ENCODE data around the gene MEP1A. TPM values are rescaled to one million over a fixed set of nuclear protein-coding genes. Genes with fewer than 3 reads are reported as not detected.
A peak's percentile ranks its signal among the peaks of the same experiment; 100 is the strongest.

Gene MEP1A
- total and polyA plus RNA-seq, 2 of the 13 experiments (the other 11 are each of a cell fraction or from before 2014, with no cell fraction given) = 0.24 to 0.83 TPM

GRCh38 chr6:46848684-46849360 is 55.6 kb downstream of the MEP1A start (continued):
- TF ChIP-seq AHR (CRISPR knock-in tag; IDR thresholded peaks at IDR 0.05) (0 out of 2 replicates have a peak, but pooled peaks have one; percentile 67), FOXA3 (CRISPR knock-in tag; IDR thresholded peaks at IDR 0.05) (peak; percentile 33; the same call in 1 of the 2 replicates), KDM2A (CRISPR knock-in tag; IDR thresholded peaks at IDR 0.05; ENCODE audit: borderline replicate concordance, low read depth) (peak; percentile 93; the same call in 1 of the 2 replicates), DR1 (CRISPR knock-in tag; IDR thresholded peaks at IDR 0.05) (no peak), ZNF777 (CRISPR knock-in tag; IDR thresholded peaks at IDR 0.05) (no peak), ZXDC (CRISPR knock-in tag; IDR thresholded peaks at IDR 0.05) (no peak), THRA (CRISPR knock-in tag; IDR thresholded peaks at IDR 0.05; ENCODE audit: borderline replicate concordance) (0 out of 2 replicates have a peak, but pooled peaks have one; percentile 17), ZNF678 (CRISPR knock-in tag; IDR thresholded peaks at IDR 0.05) (no peak), ZBTB49 (CRISPR knock-in tag; IDR thresholded peaks at IDR 0.05; ENCODE audit: borderline replicate concordance) (no peak), ZFP82 (CRISPR knock-in tag; IDR thresholded peaks at IDR 0.05; ENCODE audit: borderline replicate concordance) (no peak), IRF9 (CRISPR knock-in tag; IDR thresholded peaks at IDR 0.05; ENCODE audit: borderline replicate concordance) (peak; percentile 50; the same call in 1 of the 2 replicates), MLX (CRISPR knock-in tag; IDR thresholded peaks at IDR 0.05) (no peak), ATF5 (CRISPR knock-in tag; IDR thresholded peaks at IDR 0.05; ENCODE audit: low read depth) (no peak), ZFYVE20 (CRISPR knock-in tag; IDR thresholded peaks at IDR 0.05; ENCODE audit: borderline replicate concordance, low read depth) (no peak), TBX2 (CRISPR knock-in tag; IDR thresholded peaks at IDR 0.05; ENCODE audit: borderline replicate concordance) (peak; percentile 63; the same call in 1 of the 2 replicates), PRPF4 (IDR thresholded peaks at IDR 0.05; ENCODE audit: low read depth, low read length, poor library complexity, severe bottlenecking) (no peak), PREB (CRISPR knock-in tag; IDR thresholded peaks at IDR 0.05) (no peak)

All from HepG2 (cell line).